GM12874 (cell line): ENCODE data around the gene ADIPOR2.

Experiments
- CTCF ChIP-seq: IDR thresholded peaks from 2 replicates; pipeline ENCODE4 v1.5.1; 2011; ENCODE audit warnings: low read depth, mild to moderate bottlenecking, control low read depth, low read length, moderate library complexity; ENCODE audit not compliant: insufficient read depth

The ADIPOR2 gene

GRCh38 chr12:1719139-1719538 lies 28.3 kb downstream of the ADIPOR2 start:
- no peak for TF ChIP-seq CTCF

- no peak for TF ChIP-seq CTCF
Observed at GRCh38 chr12:1720494-1720893, 29.6 kb downstream of the ADIPOR2 start.

GRCh38 chr12:1723721-1724120 lies 32.9 kb downstream of the ADIPOR2 start:
- TF ChIP-seq CTCF = no peak

GRCh38 chr12:1724250-1724649 lies 33.4 kb downstream of the ADIPOR2 start:
- no peak for TF ChIP-seq CTCF

GRCh38 chr12:1726753-1727152 lies 35.9 kb downstream of the ADIPOR2 start:
- TF ChIP-seq CTCF = no peak

GRCh38 chr12:1728824-1729223 lies 38.0 kb downstream of the ADIPOR2 start:
- TF ChIP-seq CTCF = no peak

- TF ChIP-seq CTCF = no peak
Observed at GRCh38 chr12:1731019-1731687, 40.3 kb downstream of the ADIPOR2 start.
